Retina (tissue), 1 donor: ENCODE measurements around the gene CFD.
"Not testable (repeated sequence)": the region's sequence is repeated elsewhere in the genome, so short reads cannot be mapped to it uniquely, and the experiment has no call there.

Experiments
- DNase-seq: peaks from one replicate; pipeline ENCODE4 v3.0.0-alpha.2; 2016

Gene CFD

DNA sequence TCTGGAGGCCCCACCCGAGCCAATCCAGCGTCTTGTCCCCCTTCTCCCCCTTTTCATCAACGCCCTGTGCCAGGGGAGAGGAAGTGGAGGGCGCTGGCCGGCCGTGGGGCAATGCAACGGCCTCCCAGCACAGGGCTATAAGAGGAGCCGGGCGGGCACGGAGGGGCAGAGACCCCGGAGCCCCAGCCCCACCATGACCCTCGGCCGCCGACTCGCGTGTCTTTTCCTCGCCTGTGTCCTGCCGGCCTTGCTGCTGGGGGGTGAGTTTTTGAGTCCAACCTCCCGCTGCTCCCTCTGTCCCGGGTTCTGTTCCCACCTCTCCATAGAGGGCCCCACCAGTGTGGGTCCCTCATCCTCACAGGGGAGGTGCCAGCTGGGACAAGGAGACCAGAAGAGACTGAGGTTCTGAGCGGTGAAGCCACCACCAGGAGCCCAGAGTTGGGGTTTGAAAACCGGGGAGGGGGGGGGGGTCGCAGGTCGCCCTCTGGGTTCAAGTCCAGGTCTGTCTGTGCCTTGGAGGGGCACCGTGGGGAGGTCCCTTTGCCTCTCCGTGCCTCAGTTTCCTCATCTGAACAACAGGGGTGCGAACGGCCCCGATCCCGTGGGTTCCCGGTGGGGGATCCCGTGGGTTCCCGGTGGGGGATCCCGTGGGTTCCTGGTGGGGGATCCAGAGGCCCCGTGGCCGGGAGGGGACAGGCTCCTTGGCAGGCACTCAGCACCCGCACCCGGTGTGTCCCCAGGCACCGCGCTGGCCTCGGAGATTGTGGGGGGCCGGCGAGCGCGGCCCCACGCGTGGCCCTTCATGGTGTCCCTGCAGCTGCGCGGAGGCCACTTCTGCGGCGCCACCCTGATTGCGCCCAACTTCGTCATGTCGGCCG is 7.1 kb upstream of the CFD start, which contains the start of gene ELANE:
TSS of gene ELANE (plus strand) at position 168 of the 878 bp plus-strand sequence. CDS start at position 194, 26 bp downstream.
- no peak for DNase-seq

GRCh38 chr19:853014-853585 is 6.4 kb upstream of the CFD start:
- no peak for DNase-seq

- not testable (repeated sequence) for DNase-seq
Observed at GRCh38 chr19:853614-854220, 5.7 kb upstream of the CFD start.

GRCh38 chr19:854549-854948 is 4.9 kb upstream of the CFD start:
- DNase-seq, result no peak

- no peak for DNase-seq
Observed at GRCh38 chr19:855142-855541, 4.3 kb upstream of the CFD start.

GRCh38 chr19:855566-856120 is 3.8 kb upstream of the CFD start:
- DNase-seq, result no peak

DNA sequence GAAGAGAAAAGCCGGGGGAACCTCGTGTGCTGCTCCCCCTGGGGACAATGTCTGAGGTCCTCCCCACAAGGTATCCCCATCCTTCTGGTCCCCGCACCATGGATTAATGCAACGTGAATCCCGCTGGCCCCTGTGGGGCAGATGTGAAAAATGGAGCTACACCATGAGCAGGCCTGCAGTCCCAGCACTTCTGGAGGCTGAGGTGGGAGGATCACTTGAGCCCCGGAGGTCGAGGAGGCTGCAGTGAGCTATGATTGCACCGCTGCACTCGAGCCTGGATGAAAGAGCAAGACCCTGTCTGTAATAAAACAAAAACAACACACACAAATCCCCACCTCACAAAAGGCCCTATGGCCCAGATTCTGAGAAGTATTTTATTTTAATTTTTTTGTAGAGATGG is 1.2 kb upstream of the CFD start:
- DNase-seq, result no peak

DNA sequence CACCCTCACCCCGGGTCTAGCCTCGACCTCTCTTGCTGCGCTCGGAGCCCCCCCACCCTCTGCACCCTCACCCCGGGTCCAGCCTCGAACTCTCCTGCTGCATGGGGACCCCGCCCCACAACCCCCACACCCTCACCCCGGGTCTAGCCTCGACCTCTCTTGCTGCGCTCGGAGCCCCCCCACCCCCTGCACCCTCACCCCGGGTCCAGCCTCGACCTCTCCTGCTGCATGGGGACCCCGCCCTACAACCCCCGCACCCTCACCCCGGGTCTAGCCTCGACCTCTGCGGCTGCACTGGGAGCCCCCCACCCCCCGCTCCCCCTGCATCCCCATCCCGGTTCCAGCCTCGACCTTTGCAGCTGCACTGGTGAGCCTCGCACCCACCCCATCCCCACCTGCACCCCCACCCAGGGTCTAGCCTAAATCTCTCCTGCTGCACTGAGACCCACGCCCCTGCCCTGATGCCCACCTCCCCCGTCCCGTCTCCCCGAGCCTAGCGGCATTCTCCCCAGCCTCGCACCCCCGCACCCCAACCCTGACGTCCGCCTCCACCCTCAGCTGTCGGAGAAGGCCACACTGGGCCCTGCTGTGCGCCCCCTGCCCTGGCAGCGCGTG is 1.8 kb downstream of the CFD start:
- DNase-seq, result no peak

GRCh38 chr19:861756-862580 is 2.5 kb downstream of the CFD start:
- DNase-seq, result peak; percentile 36

- peak; percentile 38 for DNase-seq
Observed at GRCh38 chr19:862581-863314, 3.3 kb downstream of the CFD start.

DNA sequence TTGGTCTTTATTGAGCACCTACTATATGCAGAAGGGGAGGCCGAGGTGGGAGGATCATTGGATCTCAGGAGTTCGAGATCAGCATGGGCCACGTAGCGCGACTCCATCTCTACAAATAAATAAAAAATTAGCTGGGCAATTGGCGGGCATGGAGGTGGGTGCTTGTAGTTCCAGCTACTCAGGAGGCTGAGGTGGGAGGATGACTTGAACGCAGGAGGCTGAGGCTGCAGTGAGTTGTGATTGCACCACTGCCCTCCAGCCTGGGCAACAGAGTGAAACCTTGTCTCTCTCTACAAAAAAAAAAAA is 3.8 kb downstream of the CFD start:
- no peak for DNase-seq

DNA sequence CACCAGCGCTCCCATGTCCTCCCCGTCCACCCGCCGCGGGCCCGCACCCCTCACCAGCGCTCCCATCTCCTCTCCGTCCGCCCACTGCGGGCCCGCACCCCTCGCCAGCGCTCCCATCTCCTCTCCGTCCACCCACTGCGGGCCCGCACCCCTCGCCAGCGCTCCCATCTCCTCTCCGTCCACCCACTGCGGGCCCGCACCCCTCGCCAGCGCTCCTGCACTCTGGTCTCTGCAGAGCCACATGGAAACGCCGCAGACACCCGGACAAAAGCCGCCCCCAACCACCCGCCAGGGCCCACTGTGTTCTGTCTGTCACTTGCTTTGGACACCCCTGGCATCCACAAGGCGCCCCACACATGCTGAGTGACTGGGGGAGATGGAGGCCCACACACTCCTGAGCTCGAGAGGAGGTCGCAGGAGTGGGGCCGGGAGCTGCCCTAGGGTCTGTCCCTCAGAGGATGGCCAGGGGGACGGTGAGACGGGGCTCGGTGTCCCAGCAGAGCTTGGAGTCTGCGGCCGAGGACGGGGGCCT is 7.4 kb downstream of the CFD start:
- DNase-seq, result no peak

DNA sequence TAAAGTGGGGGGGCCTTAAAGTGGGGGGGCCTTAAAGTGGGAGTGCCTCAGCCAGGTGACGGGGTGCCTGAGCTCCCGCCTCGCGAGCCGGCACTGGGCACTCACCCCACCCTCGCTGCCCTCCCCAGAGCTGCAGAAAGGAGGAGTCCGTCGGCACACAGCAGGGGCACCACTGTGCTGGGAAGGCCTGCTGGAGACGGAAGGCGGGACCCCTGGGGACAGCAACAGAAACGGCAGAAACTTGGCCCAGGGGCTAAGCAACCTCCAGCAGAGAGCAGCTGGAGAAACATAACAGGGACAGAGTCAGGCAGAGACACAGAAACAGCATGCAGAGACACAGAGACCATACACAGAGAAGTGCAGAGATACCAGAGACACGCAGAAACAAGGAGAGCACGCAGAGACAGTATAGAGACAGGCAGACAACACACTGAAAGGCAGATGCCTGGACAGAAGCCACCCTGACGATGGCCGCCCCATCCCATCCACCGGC is 7.9 kb downstream of the CFD start:
- DNase-seq, result no peak

GRCh38 chr19:867855-868457 is 8.5 kb downstream of the CFD start:
- DNase-seq, result no peak

DNA sequence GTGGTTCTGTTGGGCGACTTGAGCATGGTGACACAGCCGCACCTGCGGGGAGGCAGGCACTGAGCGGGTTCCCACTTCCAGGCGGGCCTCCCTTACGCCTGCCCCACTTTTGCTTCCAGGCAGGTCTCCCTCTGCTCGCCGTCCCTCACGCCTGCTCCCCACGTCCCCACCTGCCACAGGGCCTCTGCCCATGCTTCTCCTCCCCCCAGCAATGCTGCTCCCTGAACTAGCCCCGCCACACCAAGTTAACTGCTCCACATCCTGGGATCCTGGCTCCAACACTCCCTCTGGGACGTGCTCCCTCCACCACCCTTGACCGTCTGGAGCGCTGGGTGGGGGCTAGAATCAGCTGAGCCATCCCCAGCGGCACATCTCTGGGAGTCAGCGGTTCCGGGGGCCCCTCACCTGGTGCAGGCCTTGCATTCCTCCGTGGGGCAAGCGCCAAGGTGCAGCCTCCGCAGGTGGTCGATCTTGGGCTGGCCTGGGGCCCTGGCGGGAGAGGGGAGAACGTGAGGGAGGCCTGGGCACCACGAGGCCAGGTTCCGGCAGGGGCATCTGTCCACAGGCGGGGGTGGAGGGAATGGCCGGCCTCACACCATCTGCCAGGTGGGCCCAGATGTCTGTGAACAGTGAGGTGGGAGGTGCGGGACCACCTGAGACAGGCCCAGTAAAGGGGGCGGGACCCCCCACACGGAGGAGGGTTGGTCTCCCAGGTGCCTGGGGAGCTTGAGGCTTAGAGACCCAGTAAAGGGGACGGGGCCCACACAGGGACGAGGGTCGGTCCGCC is 9.2 kb downstream of the CFD start:
- no peak for DNase-seq

GRCh38 chr19:869245-870177 is 10.0 kb downstream of the CFD start:
- no peak for DNase-seq

DNA sequence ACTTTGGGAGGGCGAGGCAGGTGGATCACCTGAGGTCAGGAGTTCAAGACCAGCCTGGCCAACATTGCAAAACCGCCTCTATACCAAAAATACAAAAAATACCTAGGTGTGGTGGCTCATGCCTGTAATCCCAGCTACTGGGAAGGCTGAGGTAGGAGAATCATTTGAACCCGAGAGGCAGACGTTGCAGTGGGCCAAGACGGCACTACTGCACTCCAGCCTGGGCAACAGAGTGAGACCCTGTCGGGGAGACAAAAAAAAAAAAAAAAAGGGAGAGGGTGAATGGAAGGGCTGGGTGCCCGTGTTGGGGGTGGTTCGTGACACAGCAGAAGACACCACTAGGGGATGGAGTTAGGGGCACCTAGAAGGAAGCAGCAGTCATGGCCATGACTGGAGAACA is 10.8 kb downstream of the CFD start:
- no peak for DNase-seq

DNA sequence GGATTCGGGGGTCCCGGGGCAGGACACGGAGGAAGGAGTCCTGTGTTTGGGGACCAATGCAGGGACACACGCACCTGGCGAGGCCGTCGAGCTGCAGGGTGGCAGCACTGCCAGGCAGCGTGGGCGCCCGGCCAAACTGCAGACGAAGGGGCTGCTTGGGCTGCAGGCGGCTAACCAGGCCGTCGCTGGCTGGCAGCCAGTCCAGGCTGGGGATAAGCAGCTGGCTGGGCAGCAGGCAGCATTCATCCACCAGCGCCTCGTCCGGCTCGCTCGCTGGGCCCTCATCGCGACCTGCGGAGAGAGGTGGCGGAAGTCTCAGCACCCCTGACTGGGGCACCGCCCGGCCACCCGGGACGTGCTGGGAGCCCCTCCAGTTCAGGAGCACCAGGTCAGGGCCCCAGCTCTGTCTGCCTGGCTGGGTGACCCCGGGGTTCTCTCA is 11.5 kb downstream of the CFD start:
- DNase-seq, result no peak
